Cardiac fibroblast (primary cell): ENCODE results near the gene PDS5B.

Source experiments
- DNase-seq, 2 donors: peaks; one replicate each; pipeline versions ENCODE4 v3.0.0 to v3.0.0-alpha.2; 2010; ENCODE audit warnings: low read depth in 2 of 2
- H3K4me3 ChIP-seq, 2 donors: replicated peaks in 1 of 2; 1 replicate in 1 of 2; 2 replicates in 1 of 2; pipeline ENCODE4 v1.5.1; 2011; ENCODE audit warnings: low read depth in 2 of 2, low read length in 2 of 2, mild to moderate bottlenecking in 2 of 2, moderate library complexity in 1 of 2
- TF ChIP-seq, protein P1 (sequence below): IDR thresholded peaks from one replicate; pipeline ENCODE4 v1.5.1; 2011; ENCODE audit warnings: low read depth, mild to moderate bottlenecking, low read length, inconsistent platforms

Gene PDS5B

GRCh38 chr13:32645854-32646253 lies 59.6 kb downstream of the PDS5B start:
- TF ChIP-seq, protein P1, sequence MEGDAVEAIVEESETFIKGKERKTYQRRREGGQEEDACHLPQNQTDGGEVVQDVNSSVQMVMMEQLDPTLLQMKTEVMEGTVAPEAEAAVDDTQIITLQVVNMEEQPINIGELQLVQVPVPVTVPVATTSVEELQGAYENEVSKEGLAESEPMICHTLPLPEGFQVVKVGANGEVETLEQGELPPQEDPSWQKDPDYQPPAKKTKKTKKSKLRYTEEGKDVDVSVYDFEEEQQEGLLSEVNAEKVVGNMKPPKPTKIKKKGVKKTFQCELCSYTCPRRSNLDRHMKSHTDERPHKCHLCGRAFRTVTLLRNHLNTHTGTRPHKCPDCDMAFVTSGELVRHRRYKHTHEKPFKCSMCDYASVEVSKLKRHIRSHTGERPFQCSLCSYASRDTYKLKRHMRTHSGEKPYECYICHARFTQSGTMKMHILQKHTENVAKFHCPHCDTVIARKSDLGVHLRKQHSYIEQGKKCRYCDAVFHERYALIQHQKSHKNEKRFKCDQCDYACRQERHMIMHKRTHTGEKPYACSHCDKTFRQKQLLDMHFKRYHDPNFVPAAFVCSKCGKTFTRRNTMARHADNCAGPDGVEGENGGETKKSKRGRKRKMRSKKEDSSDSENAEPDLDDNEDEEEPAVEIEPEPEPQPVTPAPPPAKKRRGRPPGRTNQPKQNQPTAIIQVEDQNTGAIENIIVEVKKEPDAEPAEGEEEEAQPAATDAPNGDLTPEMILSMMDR: no peak
- DNase-seq: no peak
- no peak overlapping the region for H3K4me3 ChIP-seq

GRCh38 chr13:32647926-32648325 lies 61.7 kb downstream of the PDS5B start:
- no peak for DNase-seq
- TF ChIP-seq, protein P1: no peak

DNA sequence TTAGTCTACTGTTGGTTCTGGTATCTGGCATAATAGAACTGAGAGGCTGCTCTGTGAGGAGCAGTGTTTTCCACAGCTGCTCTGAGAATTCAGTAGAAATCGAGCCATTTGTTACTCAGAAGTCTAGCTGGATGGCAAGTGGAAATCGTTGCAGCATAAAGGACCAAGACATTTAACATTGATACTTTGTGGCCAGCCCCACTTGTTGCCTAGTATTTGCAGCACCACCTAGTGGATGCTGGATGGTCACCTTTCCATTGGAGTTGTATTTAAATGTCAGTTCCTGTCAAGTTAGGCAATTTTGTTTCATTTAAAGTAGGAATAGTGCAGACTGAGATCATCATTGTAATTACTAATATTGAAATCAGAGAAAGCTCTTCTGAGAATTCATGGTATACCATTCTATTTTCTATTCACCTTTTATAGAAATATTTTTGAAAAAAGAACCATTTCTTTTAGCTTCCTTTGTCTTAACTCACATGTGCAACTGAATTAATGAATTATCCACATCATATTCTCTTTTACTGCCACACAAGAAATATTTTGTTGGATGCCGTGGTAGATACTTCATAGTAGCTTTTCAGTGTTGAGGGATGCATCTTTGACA lies 64.6 kb downstream of the PDS5B start:
- DNase-seq: peak; percentile 77 to 81
- H3K4me3 ChIP-seq: no peak overlapping the region
- TF ChIP-seq, protein P1: peak; percentile 79

More at GRCh38 chr13:32647926-32648325, 61.7 kb downstream of the PDS5B start:
- H3K4me3 ChIP-seq: no peak overlapping the region

DNA sequence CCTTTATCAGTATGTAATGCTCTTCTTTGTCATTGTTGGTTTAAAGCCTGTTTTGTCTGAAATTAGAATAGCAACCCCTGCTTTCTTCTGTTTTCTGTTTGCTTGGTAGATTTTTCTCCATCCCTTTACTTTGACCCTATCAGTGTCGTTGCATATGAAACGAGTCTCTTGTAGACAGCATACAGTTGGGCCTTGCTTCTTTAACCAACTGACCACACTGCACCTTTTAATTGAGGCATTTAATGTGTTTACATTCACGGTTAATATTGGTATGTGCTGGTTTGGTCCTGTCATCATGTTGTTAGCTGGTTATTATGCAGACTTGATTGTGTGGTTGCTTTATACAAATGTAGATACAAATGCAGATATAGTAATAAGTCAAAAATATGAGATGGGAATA lies 71.1 kb downstream of the PDS5B start:
- TF ChIP-seq, protein P1: no peak
- no peak for DNase-seq
- H3K4me3 ChIP-seq: no peak overlapping the region

GRCh38 chr13:32659736-32660135 lies 73.5 kb downstream of the PDS5B start:
- peak in 1 of 2 donors; percentile 25 for DNase-seq
- no peak overlapping the region for H3K4me3 ChIP-seq
- TF ChIP-seq, protein P1: no peak

DNA sequence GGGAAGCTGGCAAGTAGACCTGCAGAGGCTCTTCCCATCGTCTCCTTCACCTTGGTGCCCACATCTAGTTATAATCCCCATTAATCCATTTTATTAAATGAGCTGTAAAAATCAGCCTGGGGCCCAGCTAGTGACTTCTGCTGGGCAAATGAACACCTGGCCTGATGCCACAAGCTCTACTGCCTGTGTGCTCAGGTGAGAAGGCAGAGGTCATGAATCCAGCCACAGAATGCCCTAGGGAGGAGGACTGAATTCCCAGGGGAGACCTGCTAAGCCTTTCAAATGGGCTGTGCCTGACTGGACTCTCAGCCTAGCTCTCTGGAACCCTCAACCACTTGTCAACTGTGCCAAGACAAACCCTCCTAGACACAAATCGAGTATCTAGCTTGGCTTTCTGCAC lies 74.0 kb downstream of the PDS5B start:
- no peak overlapping the region for H3K4me3 ChIP-seq
- TF ChIP-seq, protein P1: no peak
- DNase-seq: no peak

- TF ChIP-seq, protein P1: no peak
- DNase-seq: no peak
- no peak overlapping the region for H3K4me3 ChIP-seq
Observed at GRCh38 chr13:32661685-32662084, 75.4 kb downstream of the PDS5B start.
